ENCODE data around the gene ISOC2.
"Not testable (repeated sequence)": the region's sequence is repeated elsewhere in the genome, so short reads cannot be mapped to it uniquely, and the experiment has no call there.

Gene ISOC2

DNA sequence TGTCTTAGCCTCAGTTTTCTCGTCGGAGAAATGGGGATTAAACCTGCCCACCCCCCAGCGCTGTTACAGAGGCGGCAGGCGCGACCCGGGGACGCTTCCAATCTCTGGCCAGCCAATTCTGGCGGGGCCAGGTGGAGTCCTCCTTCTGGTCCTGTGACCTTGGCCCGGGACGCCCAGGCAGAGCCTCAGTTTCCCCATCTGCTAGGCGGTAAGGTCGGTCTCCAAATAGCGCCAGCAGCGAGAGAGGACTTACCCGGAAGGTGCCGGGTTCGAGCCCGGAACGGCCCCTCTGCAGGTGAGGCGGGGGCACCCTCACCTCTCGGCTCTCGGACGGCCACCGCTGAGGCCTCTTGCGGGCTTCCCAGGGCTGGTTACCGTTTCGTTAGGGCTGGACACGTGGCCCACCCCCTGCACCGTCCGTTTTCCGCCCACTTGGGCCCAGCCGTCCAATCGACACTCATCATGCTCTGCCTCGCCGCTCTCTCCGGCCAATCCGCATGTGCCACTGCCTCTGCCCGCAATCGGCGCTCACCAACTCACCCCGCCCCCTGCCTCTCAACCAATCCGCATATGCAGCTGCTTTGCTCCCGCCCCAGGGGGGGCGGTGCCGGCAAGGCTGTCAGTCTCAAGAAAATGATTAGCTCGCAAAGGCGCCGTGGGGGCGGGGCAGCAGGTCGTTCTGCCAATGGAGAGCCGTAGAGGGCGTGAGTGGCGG lies at the start of gene ISOC2:
Gene ISOC2, minus strand, starts transcription at position 384 of the 715 bp plus-strand sequence. CDS start 5,156 bp downstream, outside the sequence.
- peak; percentile 100 for DNase-seq (ENCODE audit: low read depth in 1 of 2, low spot score in 1 of 2)

- DNase-seq (ENCODE audit: low read depth in 1 of 2, low spot score in 1 of 2) = no peak
These were observed 46.7 kb upstream of the ISOC2 start for GRCh38 chr19:55508120-55508519.

DNA sequence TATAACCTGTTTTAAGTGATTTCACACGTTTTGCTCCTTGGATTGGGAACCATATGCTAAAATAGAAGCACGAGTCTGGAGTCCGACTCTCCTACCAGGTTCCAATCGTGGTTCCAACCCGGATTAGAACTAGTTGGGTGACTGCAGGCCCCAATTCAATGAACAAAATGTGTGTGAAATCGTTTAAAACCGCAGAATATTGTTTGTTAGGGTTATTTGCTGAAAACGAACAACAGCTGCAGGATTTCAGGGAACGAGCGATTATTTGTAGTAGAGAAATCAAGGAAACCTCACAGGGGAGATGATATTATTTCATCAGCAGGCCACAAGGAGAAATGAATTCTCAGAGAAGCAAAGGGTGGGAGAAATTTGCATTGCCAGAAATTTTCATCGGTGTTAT lies 43.5 kb upstream of the ISOC2 start:
- no peak for DNase-seq (ENCODE audit: low read depth in 1 of 2, low spot score in 1 of 2)

DNA sequence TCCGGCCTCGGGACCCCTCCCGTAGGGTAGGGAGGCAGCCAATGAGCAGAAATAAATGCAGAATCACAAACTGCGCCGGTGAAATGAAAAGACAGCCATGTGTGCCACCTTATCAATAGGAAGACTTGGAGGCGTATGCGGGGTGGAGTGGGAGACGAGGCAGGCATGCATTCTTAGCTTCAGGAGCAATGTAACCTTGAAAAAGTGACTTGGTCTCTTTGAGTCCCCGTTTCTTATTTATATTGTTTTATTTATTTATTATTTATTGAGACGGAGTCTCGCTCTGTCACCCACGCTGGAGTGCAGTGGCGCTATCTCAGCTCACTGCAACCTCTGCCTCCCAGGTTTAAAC lies 42.8 kb upstream of the ISOC2 start:
- no peak for DNase-seq (ENCODE audit: low read depth in 1 of 2, low spot score in 1 of 2)

- DNase-seq (ENCODE audit: low read depth in 1 of 2, low spot score in 1 of 2) = peak; percentile 86 to 93
These were observed 42.2 kb upstream of the ISOC2 start for GRCh38 chr19:55503502-55504251.

GRCh38 chr19:55503157-55503501 lies 41.7 kb upstream of the ISOC2 start:
- DNase-seq (ENCODE audit: low read depth in 1 of 2, low spot score in 1 of 2) = no peak

DNA sequence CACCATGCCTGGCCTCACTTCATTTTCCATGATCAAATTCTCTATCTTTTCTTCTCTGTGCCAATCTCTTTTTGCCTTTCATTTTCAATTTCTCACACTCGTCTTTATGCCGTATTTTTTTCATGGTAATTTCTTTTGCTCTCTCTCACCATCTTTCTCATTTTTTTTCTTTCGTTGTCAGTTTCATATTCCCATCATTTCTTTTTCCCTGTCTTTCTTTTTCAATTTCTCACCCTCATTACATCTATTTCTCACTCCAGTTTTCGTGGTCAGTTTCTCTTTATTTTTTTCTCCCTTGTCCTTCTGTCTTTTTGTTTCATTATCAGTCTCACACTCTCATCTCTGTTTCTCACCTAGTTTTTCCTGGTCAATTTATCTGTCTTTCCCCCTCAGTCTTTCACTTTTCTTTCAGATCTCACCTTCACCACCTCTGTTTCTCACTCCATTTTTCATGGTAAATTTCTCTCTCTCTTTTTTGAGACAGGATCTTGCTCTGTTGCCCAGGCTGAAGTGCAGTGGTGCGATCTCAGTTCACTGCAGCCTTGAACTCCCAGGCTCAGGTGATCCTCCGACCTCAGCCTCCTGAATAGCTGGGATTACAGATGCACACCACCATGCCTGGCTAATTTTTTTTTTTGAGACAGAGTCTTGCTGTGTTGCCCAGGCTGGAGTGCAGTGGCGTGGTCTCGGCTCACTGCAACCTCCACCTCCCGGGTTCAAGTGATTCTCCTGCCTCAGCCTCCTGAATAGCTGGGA lies 40.9 kb upstream of the ISOC2 start:
- DNase-seq (ENCODE audit: low read depth in 1 of 2, low spot score in 1 of 2) = no peak

- DNase-seq (ENCODE audit: low read depth in 1 of 2, low spot score in 1 of 2) = no peak
These were observed 39.0 kb upstream of the ISOC2 start for GRCh38 chr19:55500368-55500952.

DNA sequence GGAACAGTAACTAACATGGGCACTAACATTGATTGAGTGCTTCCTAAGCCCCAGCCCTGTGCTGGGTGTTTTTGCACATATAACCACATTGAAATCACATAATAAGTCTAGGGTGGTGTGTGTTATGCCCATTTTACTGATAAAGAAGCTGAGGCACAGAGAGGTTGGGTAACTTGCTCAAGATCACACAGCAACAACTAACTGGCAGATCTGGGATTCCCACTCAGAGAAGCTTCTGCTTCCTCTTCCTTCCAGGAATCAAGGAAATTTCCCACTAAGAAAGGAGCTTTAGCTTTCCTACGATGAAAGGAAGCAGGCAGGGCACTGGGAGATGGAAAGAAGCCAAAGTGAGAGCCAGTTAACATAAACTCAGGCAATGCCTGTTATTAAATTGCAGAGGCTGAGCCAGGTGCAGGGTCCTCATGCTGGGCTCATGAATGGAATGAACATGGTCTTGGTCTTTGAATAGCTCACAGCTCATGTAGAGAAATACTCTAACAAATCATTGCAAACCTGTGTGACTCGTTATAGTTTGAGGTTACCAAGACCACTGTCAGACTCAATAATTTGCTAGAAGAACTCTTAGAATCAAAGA lies 36.9 kb upstream of the ISOC2 start:
- DNase-seq (ENCODE audit: low read depth in 1 of 2, low spot score in 1 of 2) = no peak

- no peak for DNase-seq (ENCODE audit: low read depth in 1 of 2, low spot score in 1 of 2)
These were observed 36.3 kb upstream of the ISOC2 start for GRCh38 chr19:55497763-55498162.

DNA sequence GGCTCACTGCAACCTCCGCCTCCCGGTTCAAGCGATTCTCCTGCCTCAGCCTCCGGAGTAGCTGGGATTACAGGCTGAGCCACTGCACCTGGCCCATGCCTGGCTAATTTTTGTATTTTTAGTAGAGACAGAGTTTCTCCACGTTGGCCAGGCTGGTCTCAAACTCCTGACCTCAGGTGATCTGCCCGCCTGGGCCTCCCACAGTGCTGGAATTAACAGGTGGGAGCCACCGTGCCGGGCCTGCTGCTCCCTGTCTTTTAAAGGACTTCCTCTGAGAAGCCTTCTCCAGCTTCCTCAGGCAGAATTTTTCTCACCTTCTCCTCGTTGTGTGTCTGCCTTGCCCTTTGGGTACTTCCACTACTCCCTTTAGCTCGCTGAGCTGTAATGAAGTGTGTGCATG lies 35.4 kb upstream of the ISOC2 start:
- DNase-seq (ENCODE audit: low read depth in 1 of 2, low spot score in 1 of 2) = not testable (repeated sequence)

- DNase-seq (ENCODE audit: low read depth in 1 of 2, low spot score in 1 of 2) = no peak
These were observed 34.4 kb upstream of the ISOC2 start for GRCh38 chr19:55495646-55496349.

DNA sequence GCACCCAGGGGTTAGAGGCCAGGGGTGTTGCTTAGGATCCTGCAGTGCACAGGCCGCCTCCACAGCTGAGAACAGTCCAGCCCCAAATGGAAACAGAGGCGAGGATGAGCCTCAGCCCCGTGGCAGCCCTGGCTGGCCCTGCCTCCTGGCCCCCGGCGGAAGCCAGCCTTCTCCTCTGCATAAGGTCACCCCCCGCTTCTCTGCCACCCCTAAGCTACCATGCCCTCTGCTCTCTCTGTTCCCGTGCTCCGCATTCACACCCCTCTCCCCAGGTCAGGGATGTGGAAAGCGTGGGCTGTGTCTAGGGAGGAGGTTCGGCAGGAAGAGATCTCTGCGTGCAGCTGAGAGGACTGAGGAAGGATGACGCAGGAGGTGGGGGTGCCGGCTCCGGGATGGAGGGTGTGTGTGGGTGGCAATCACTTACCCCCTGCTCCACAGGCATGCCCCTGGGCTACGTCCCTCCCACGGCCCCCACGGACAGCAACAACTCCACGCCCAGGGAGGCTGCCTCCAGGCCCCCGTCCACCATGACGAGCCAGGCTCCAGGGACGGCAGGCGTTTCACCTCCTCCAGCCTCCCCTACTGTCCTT lies 32.8 kb upstream of the ISOC2 start:
- DNase-seq (ENCODE audit: low read depth in 1 of 2, low spot score in 1 of 2) = no peak

DNA sequence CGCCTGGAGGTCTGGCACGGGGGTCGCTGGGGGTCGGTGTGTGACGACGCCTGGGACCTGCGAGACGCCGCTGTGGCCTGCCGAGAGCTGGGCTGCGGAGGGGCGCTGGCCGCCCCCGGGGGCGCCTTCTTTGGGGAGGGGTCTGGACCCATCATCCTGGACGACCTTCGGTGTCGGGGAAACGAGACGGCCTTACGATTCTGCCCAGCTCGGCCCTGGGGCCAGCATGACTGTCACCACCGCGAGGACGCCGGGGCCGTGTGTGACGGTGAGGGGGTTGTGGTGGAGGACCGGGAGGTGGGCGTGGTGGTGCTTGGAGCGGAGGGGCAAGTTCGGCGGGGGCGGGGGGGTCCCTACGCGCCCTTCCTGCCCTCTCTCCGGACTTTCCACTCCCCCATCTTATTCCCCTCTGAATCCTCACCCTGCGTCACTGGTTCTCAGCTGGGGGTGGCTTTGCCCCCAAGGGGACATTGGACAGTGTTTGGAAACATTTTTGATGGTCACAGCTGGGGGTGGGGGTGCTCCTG lies 32.3 kb upstream of the ISOC2 start:
- DNase-seq (ENCODE audit: low read depth in 1 of 2, low spot score in 1 of 2) = no peak

DNA sequence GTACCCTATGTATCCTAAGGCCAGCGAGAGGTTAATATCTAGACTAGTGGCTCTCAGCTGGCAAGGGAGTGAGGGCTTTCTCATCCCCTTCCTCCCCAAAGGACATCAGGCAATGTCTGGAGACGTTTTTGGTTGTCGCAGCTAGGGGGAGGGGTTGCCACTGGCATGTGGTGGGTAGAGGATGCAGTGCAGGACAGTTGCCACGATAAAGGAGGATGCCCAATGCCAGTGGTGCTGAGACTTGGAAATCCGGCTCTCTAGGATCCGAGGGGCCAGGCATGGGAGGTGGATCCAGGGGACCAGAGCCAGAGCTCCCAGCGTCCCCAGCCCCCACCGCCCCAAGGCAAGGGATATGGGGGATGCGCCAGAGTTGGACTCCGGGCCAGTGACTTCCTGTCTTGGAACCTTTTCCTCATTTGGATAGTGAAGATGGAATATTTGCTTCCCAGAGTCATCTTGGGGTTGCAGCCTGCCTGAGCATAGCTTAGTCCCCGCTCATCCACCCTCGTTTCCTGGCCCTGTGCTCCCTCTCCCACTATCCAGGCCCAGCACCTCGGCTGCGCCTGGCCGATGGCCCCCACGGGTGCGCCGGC lies 31.7 kb upstream of the ISOC2 start:
- DNase-seq (ENCODE audit: low read depth in 1 of 2, low spot score in 1 of 2) = no peak

DNA sequence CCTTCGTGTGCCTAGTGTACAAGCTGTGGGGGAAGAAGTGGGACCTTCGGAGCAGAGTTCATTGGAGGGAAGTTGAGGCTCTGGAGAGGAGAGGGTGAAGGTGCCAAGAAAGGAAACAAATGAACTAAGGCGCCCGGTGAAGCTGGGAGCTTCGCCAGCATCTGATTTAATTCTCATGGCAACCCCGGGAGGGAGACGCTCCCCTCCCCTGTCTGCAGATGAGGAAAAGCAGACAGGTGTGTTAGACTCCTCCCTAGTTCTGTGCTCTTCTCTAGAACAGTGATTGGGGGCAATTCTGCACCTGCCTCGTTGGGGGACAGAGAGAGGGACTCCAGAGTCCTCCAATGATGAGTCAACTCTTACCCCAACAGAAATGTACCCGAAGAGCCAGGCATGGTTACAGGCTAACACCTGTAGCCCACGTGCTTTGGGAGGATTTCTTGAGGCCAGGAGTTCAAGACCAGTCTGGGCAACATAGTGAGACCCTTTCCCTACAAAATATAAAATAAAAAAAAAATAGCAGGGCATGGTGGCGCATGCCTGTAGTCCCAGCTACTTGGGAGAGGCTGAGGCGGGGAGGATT lies 31.0 kb upstream of the ISOC2 start:
- no peak for DNase-seq (ENCODE audit: low read depth in 1 of 2, low spot score in 1 of 2)

- no peak for DNase-seq (ENCODE audit: low read depth in 1 of 2, low spot score in 1 of 2)
These were observed 30.3 kb upstream of the ISOC2 start for GRCh38 chr19:55491546-55492360.
